IPS-18a (cell line): Measurements from ENCODE around the gene TP53I11.

ENCODE experiments used
- H3K27ac ChIP-seq: one replicate; pipeline ENCODE4 v1.5.1; 2013; ENCODE audit warnings: low read length
- H3K27me3 ChIP-seq: one replicate; pipeline ENCODE4 v1.6.1; 2013; ENCODE audit warnings: mild to moderate bottlenecking, low read length; ENCODE audit not compliant: control insufficient read depth, insufficient read depth
- H3K36me3 ChIP-seq: one replicate; pipeline ENCODE4 v1.6.1; 2013; ENCODE audit warnings: low read depth, low read length; ENCODE audit not compliant: control insufficient read depth
- H3K4me1 ChIP-seq: one replicate; pipeline ENCODE4 v1.6.1; 2013; ENCODE audit warnings: low read depth, low read length; ENCODE audit not compliant: control insufficient read depth
- H3K4me3 ChIP-seq: one replicate; pipeline ENCODE4 v1.5.1; 2013; ENCODE audit warnings: low read length
- H3K9ac ChIP-seq: one replicate; pipeline ENCODE4 v1.6.1; 2013; ENCODE audit warnings: mild to moderate bottlenecking, low read length, moderate library complexity
- H3K9me3 ChIP-seq: one replicate; pipeline ENCODE4 v1.6.1; 2013; ENCODE audit warnings: low read depth, low read length; ENCODE audit not compliant: control insufficient read depth

Gene TP53I11

DNA sequence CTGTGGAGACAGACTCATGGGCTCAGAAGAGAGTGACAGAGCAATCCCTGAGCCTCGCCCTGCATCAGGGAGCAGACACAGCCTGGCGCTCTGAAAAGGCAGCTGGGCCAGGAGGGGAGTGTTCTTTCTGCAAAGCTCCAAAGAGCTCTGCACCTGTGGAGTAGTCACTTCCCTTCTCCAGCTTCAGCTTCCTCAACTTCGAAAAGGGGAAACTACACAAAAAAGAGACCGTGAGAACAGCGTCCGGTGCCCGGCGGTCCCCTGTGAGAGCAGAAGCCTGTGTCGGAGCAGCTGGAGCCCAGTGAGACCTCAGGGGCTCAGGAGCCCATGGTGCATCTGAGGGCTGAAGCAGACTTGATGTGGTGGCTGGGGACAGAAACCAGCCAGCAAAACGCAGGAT is 35.1 kb downstream of the TP53I11 start:
- Histone ChIP-seq H3K27ac (no peak overlapping the region), H3K27me3 (no peaks in the 10 kb centered on the region), H3K4me1 (peaks cover 16% of the 10 kb centered on the region), H3K9ac (no peak overlapping the region), H3K9me3 (no peaks in the 10 kb centered on the region), H3K36me3 (no peaks in the 10 kb centered on the region), H3K4me3 (no peak overlapping the region)

DNA sequence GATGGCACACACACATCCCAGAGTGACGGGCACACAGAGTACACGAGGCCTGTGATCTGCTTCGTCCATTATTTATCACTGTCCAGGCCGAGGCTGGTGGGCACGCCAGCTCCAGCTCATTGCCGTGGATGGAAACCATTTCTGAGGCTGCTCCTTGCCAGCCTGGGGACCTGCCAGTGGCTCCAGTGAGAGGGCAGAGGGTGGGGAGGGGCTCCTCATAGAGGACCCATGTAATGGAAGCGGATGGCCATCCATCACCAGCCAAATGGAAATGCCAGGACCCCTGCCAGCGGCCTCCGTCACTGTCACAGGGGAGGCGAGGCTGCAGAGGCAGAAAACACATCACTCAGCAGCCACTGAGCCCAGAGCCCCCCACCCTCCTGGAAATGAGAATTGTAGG is 35.7 kb downstream of the TP53I11 start:
- H3K36me3 ChIP-seq, result no peaks in the 10 kb centered on the region
- peaks cover 16% of the 10 kb centered on the region for H3K4me1 ChIP-seq

DNA sequence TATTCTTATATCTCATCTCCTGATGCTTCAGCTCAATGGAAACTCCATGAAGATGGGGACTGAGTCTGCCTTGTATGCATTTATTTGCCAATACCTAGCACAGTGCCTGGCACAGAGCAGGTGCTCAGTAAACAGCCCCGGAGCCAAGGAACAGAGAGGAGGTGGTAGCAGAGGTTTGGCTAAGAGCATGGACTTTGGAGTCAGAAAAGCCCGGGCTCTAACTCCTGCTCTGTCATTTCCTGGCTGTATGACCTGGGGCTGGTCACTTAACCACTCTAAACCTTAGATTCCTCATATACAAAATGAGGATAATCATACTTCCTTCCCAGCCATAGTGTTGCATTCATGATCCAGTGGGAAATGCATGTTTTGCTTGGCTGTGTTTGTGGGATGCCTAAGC is 36.6 kb downstream of the TP53I11 start:
- no peaks in the 10 kb centered on the region for H3K27me3 ChIP-seq

More for the DNA sequence above, 35.7 kb downstream of the TP53I11 start:
- no peaks in the 10 kb centered on the region for H3K9me3 ChIP-seq
- H3K27ac ChIP-seq, result no peak overlapping the region
- H3K4me3 ChIP-seq, result no peak overlapping the region
- no peak overlapping the region for H3K9ac ChIP-seq
- no peaks in the 10 kb centered on the region for H3K27me3 ChIP-seq

DNA sequence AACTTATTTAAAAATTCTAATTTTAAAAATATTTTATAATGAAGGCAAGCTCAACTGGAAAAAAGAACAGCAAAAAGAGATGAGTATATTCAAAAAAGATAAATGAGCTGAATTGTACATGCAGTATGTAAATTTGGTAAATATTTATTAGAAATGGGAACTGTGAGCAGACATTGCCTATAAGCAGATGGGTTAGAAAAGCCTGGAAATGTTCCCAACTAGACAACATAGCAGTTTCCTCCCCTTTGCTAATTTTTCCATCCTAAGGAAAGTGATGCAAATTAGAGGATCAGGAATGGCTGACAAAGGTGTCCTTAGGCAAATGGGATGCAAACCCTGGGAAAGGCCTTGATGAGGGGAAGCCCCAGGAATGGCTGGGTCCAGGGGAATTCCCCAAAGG is 37.2 kb downstream of the TP53I11 start:
- no peak overlapping the region for H3K9ac ChIP-seq
- H3K4me3 ChIP-seq, result no peak overlapping the region
- H3K27me3 ChIP-seq, result no peaks in the 10 kb centered on the region
- H3K9me3 ChIP-seq, result no peaks in the 10 kb centered on the region
- H3K27ac ChIP-seq, result no peak overlapping the region
- no peaks in the 10 kb centered on the region for H3K36me3 ChIP-seq
- peaks cover 16% of the 10 kb centered on the region for H3K4me1 ChIP-seq

More for the DNA sequence above, 36.6 kb downstream of the TP53I11 start:
- peaks cover 16% of the 10 kb centered on the region for H3K4me1 ChIP-seq
- no peak overlapping the region for H3K9ac ChIP-seq
- no peaks in the 10 kb centered on the region for H3K36me3 ChIP-seq
- no peak overlapping the region for H3K27ac ChIP-seq
- no peaks in the 10 kb centered on the region for H3K9me3 ChIP-seq
- H3K4me3 ChIP-seq, result no peak overlapping the region

- H3K36me3 ChIP-seq, result no peaks in the 10 kb centered on the region
- H3K9me3 ChIP-seq, result no peaks in the 10 kb centered on the region
- H3K27ac ChIP-seq, result no peak overlapping the region
- no peak overlapping the region for H3K4me3 ChIP-seq
- peaks cover 16% of the 10 kb centered on the region for H3K4me1 ChIP-seq
- no peaks in the 10 kb centered on the region for H3K27me3 ChIP-seq
- no peak overlapping the region for H3K9ac ChIP-seq
Measured at GRCh38 chr11:44912270-44912987, 38.3 kb downstream of the TP53I11 start.

- H3K9ac ChIP-seq, result no peak overlapping the region
- no peaks in the 10 kb centered on the region for H3K36me3 ChIP-seq
- no peaks in the 10 kb centered on the region for H3K9me3 ChIP-seq
- no peaks in the 10 kb centered on the region for H3K27me3 ChIP-seq
- peak overlapping the region; percentile 34 for H3K4me3 ChIP-seq
- no peak overlapping the region for H3K27ac ChIP-seq
- H3K4me1 ChIP-seq, result peaks cover 16% of the 10 kb centered on the region
Measured at GRCh38 chr11:44911029-44911814, 39.5 kb downstream of the TP53I11 start.

- peaks cover 20% of the 10 kb centered on the region for H3K4me1 ChIP-seq
- H3K9ac ChIP-seq, result no peak overlapping the region
- H3K27ac ChIP-seq, result no peak overlapping the region
- H3K4me3 ChIP-seq, result no peak overlapping the region
- no peaks in the 10 kb centered on the region for H3K9me3 ChIP-seq
- no peaks in the 10 kb centered on the region for H3K27me3 ChIP-seq
- H3K36me3 ChIP-seq, result no peaks in the 10 kb centered on the region
Measured at GRCh38 chr11:44910591-44910990, 40.1 kb downstream of the TP53I11 start.

DNA sequence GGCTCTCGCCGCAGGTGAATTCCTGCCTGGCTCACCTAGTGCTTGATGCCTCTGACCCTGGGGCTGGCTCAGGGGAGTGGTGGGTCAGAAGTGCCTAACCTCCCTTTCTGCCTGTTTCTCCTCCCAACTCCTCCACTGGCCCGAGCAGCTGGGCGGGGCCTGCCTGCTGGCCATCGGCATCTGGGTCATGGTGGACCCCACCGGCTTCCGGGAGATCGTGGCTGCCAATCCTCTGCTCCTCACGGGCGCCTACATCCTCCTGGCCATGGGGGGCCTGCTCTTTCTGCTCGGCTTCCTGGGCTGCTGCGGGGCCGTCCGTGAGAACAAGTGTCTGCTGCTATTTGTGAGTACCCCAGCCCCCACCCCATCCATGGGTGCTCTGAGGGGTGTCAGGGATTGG is 41.1 kb downstream of the TP53I11 start:
- Histone ChIP-seq H3K27ac (no peak overlapping the region), H3K36me3 (no peaks in the 10 kb centered on the region), H3K9ac (no peak overlapping the region), H3K4me3 (no peak overlapping the region), H3K27me3 (no peaks in the 10 kb centered on the region), H3K9me3 (no peaks in the 10 kb centered on the region), H3K4me1 (peaks cover 26% of the 10 kb centered on the region)

GRCh38 chr11:44906649-44907048 is 44.0 kb downstream of the TP53I11 start:
- no peaks in the 10 kb centered on the region for H3K27me3 ChIP-seq
- H3K9ac ChIP-seq, result no peak overlapping the region
- H3K36me3 ChIP-seq, result no peaks in the 10 kb centered on the region
- H3K4me1 ChIP-seq, result peaks cover 21% of the 10 kb centered on the region
- H3K4me3 ChIP-seq, result no peak overlapping the region
- H3K9me3 ChIP-seq, result no peaks in the 10 kb centered on the region
- H3K27ac ChIP-seq, result no peak overlapping the region

DNA sequence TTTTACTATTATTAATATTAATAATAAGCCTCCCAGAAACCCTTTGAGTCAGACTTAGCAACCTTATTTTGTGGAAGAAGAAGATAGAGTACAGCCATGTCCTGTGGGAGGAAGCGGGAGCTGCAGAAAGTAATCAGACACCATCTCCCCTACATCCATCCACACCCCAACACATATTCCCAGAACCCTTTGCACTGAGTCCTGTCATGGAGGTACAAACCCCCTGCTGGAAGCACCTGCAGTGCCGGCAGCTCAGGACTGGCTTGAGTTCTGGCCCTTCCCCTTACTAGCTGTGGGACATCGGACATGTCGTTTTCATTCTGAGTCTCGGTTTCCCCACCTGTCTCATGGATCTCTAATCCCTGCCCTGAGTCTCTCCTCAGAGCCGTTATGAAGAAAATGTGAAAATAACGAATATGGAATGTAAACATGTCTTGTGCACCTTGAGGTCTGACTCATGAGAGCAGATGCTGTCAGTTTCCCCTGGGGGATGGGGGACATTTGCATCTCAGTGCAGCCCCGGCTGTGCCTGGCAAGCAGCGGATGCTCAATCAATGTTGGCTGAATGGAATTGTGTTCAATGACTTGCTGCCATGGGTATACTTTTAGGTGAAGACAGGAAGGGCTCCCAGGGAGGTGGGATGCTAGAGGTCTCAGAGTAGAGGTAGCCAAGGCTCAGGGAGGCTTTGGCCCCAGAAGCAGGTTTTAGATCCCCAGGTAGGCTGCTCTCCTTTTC is 45.4 kb downstream of the TP53I11 start:
- Histone ChIP-seq H3K4me3 (no peak overlapping the region), H3K27ac (no peak overlapping the region), H3K36me3 (no peaks in the 10 kb centered on the region)

GRCh38 chr11:44904261-44905020 is 46.2 kb downstream of the TP53I11 start:
- Histone ChIP-seq H3K27me3 (no peaks in the 10 kb centered on the region), H3K36me3 (no peaks in the 10 kb centered on the region), H3K4me1 (peaks cover 12% of the 10 kb centered on the region), H3K9ac (no peak overlapping the region), H3K27ac (no peak overlapping the region), H3K9me3 (no peaks in the 10 kb centered on the region), H3K4me3 (no peak overlapping the region)

More for the DNA sequence above, 45.4 kb downstream of the TP53I11 start:
- Histone ChIP-seq H3K9me3 (no peaks in the 10 kb centered on the region), H3K9ac (no peak overlapping the region), H3K27me3 (no peaks in the 10 kb centered on the region), H3K4me1 (peaks cover 12% of the 10 kb centered on the region)
